ENCODE data around the gene SLC17A6.

DNA sequence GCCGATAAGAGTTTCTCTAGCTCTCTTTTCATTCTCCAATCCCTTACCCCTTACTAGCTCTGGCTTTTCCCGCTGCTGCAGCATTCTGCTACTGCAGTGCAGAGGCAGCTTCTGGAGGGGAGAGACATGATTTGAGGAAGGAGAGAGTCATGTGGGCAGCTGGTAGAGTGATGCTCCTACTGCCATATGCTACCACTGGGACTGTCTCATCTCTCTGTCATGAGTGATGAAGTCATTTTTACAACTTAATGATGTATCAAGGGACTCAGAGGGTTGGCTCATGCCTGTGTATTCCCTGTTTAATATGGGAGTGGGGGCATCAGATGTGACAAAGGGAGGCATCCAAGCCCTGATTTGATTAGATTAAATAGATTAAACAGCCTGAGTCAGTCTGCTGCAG is 11.3 kb downstream of the SLC17A6 start:
- TF ChIP-seq CTCF (IDR thresholded peaks at IDR 0.05), result no peak
- no peak for TF ChIP-seq POLR2A (IDR thresholded peaks at IDR 0.05)
